GM21786 (cell line): Measurements from ENCODE around the gene NFKBIL1.
A peak's percentile ranks its signal among the peaks of the same experiment; 100 is the strongest.
"Not testable (repeated sequence)": the region's sequence is repeated elsewhere in the genome, so short reads cannot be mapped to it uniquely, and the experiment has no call there.

ENCODE experiments used
- ATAC-seq: cut with Tn5 transposase; IDR thresholded peaks from one replicate; pipeline ENCODE4 v1.9.1; 2021; ENCODE audit not compliant: unreplicated experiment

The NFKBIL1 gene

DNA sequence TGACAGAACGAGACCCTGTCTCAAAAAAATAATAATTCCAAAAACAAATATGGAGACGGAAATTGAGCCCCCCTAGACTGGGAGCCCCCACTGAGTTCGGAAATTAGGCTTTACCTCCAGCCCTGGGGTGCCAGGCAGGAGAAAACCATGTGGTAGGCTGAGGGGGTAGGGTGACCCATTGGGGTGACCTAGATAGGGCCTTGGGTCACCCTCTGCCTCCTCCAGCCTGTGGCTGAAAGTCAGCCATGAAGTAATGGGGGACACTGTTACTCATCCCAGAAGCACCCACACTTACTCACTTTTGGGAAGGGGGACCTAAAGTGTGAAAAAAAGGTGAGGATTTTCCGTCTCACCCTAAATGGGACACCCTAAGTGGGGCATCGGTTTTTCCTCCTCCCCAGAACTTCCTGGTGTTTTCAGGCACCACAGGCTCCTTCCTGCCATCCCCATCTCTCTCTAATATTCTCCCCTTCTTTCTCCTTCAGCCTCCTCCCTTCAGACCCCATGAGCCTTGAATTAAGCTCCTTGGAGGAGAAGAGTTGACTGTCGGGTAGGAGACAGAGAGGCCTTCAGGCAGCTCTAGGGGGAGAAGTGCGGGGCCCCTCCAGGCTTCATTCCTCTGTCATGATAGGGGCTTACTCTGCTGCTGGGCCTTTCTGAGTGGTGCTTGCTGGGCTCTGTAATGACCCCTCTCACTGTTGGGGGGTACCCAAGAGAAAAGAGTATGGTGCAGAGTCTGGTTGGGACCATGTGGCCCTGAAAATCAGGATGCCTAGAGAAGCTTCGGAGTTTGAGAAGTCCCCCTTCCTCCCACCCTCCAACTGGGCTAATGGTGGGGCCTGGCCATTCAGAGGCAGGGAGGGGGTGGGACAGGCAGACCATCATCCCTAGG, 32.4 kb downstream of the NFKBIL1 start:
- no peak for ATAC-seq

DNA sequence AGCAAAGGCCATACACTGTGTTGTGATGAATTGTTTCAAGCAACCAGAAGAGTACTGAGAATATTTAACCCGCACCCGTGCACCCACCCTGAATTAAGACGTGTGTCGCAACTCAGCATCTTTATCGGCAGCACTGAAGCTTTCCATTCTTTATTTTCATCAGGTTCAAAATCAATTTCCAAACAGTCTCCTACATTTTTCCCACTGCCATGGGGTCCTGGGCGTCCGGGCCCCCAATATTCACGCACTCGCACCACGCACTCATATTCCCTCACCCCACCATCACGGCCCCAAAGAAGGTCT, 33.0 kb downstream of the NFKBIL1 start:
- no peak for ATAC-seq

DNA sequence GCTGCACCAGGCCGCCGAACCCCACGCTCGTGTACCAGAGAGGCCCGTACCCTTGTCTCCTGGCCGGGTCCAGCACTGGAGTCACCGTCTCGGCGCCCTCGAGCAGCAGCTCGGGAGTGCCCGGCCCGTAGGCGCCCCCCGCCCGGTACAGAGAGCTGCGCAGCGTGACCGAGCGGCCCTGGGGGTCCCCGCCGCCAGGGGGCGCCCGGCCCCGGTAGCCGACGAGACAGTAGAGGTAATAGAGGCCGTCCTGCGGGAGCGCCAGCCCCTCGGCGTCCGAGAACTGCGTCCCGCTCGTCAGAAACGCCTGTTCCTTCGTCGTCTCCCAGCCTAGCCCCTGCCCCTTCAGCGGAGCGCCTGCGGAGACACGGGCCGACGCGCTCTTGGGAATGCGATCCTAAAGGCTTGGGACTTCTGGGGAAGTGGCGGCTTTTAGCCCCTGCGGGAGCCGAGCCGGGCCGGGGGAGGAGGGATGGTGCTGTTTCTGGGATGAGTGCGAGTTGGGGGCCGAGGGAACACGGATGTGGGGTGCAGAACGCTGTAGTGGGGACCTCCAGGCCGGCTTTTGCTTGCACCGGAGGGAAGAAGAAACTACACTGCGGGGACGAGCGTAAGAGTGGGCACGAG, 33.5 kb downstream of the NFKBIL1 start:
- ATAC-seq, result peak; percentile 38

DNA sequence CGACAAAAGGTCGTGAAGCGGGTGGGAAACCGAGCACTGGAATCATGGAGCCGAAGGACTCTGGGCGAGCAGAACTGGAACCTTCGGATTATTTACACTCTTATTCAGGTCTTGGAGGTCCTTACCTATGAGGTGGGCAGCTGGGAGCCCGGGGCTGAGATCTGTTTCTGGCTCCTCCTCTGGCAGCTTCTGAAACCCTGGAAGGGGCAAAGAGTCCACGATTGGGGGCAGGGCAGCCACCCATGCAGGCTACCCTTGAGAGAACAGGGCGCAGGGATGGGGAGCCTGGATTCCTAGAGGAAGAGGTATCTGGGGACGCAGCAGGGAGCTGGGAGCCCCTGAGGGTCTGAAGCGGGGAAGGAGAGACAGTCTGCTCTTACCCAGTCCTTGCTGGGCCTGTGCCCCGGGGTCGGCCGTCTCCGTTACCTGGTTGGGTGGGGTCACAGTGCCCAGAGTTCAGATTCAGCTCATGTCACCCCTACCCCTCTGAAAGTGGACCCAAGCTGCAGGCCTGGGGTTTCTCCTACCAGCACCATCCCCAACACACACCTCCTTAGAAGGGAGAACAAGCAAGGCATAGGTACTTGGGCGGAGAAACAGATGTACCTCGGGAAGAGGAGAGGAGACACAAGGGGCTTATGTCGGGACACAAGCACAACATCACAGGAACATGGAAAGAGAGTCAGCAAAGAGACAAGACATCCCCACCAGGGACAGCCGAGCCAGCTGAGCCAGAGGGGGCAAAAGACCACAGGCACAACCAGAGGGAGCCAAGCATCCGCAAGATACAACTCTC, 34.2 kb downstream of the NFKBIL1 start:
- no peak for ATAC-seq

DNA sequence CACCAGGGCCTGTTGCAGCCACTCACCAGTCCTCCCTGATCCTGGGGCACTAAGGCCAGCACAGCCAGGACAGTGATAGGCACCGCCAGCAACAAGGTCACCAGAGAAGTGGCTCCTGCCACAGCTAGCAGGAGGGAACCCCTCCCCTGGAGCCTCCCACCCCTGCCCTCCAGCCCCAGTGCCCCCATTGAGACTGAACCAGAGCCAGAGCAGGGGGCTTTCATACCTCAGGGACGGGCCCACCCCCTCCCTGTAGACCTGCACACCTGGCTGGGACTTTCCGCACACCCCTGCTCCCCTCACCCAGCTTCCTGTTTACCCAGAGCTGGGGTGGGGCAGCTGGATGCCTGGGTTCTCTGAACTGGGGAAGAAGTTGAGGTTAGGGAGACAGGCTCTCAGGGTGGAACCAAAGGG, 34.8 kb downstream of the NFKBIL1 start, which contains the start of gene LTB:
Gene LTB, minus strand, starts transcription at position 195 of the 414 bp plus-strand sequence. Its CDS starts 7 bp downstream, at position 188.
- no peak for ATAC-seq

DNA sequence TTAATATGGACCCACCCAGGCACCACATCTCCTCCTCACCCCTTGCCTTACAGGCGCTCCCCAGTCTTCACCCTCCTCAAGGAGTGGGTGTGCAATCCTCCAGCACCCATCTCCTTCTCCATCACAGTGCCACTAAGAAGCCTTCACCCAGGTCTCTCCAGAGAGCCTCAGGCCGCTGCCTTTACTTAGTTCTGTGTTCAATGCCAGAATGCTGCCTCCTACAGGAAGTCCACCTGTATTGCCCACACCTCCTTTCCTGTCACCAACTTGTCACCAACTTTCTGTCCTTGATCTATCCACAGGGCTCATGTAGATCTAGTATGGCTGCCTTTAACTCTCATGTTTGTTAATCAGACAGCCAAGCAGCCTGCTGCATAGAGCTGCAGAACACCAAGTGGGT, 38.1 kb downstream of the NFKBIL1 start:
- no peak for ATAC-seq

DNA sequence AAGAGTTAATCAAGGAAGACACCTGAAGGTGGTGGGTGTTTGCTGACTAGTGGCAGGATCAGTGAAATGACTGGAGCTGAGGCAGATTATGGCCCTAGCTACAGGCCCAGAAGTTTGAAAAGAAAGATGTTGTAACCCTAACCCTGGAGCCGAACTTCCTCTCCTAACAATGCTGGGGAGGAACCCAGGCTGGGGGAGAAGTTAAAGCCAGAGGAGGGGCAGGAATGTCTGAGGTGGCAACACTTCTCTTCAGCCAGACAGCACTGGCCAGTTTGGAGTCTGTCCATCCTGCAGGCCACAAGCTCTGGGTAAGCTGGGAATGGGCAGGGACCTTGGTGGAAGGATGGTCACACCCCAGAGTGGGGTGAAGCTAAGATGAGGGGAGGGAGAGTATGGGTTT, 38.6 kb downstream of the NFKBIL1 start, which contains the start of gene LST1:
Gene LST1, plus strand, starts transcription at position 270 of the 400 bp plus-strand sequence. CDS start 1,023 bp downstream, outside the sequence.
- ATAC-seq, result no peak

DNA sequence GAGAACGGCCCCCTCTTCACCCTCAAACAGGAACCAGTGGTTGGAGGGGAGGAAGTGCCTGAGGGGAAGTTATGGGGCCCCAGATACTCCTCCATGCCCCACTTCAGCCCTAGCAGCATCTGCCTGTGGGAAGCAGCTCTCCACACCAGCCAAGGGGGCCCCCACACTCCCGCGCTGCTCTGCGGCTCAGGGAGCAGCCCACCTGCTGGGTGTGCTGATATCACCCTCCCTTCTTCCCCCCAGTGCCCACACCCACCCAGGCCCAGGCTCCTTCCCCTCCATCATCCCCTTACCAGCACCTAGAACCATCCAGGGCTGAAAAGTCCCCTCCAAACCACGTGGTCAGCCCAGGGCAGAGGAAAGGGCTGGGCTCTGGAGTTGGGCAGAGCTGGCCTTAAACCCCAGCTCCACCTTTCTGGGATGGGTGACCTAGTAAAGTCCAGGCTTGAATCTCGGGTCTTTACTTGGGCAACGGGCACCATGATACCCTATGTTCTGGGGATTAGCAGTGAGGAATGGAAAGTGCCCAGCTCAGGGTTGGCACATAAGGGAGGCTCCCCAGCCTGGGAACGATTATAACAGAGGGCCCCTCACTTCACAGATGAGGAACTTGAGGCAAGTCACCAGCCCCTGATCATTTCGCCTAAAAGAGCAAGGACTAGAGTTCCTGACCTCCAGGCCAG, 39.3 kb downstream of the NFKBIL1 start:
- no peak for ATAC-seq

DNA sequence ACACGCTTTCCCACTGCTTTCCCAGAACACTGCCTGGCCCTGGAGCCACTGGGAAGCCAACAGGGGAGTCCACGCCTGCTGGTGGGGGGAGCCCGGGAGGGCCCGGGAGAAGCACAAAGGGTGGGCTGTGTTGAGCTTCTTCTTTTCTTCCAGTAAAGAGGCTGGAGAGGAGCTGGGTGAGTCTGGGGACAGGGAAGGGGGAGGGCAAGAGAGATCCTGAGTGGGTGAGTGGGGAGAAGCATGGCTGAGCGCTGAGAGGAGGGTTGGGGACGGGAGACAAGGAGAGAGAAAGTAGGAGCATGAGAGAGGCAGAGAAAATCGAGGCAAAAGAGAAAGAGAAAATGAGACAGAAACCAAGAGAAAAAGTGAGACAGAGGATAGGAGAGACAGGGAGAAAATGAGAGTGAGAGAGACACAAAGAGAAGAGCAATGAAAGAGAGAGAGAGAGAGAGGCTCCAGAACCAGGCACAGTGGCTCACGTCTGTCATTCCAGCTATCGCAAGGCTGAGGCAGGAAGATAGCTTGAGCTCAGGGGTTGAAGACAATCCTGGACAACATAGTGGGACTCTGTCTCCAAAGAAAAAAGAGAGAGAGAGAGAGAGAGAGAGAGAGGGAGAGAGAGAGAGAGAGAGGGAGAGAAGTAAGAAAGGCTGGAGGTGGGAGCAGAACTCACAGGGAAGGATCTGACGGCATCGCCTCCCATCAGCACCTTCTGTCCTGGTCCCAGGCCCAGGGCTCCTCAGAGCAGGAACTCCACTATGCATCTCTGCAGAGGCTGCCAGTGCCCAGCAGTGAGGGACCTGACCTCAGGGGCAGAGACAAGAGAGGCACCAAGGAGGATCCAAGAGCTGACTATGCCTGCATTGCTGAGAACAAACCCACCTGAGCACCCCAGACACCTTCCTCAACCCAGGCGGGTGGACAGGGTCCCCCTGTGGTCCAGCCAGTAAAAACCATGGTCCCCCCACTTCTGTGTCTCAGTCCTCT, 40.7 kb downstream of the NFKBIL1 start:
- ATAC-seq, result no peak

DNA sequence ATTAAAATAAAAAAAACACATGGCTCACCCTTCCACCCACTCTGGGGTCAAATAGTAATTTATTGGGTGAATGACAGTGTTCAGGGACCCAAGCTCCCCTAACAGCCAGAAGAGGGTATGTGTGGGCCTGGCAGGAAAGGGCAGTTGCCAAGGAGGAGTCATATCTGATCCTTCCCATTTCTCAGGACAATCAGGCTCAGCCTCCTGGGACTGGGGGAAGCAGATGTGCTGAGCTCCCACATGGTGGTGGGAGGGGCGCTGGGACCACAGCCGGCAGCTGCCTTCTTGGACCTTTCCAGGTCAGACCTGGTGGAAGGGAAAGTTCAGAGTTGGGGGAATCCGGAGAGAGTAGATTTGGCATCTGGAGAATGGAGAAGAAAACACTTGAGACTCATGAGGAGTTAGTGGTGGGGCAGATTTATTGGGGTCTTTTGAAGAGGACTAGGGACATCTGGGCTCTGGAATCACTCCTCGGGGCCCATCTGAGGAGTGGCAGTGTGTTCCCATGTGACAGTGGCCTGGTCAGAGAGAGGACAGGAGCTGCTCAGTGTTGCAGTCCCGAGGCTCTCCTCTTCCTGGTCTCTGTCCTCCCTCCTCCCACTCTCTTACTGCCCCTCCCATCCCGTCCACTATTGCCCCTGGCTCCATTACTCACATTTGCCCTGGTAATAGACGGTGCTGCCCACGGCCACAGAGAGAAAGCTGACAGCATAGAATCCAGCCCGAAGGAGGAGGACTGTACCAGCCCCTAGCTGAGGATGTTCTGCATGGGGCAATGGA, 41.7 kb downstream of the NFKBIL1 start:
- ATAC-seq, result no peak

DNA sequence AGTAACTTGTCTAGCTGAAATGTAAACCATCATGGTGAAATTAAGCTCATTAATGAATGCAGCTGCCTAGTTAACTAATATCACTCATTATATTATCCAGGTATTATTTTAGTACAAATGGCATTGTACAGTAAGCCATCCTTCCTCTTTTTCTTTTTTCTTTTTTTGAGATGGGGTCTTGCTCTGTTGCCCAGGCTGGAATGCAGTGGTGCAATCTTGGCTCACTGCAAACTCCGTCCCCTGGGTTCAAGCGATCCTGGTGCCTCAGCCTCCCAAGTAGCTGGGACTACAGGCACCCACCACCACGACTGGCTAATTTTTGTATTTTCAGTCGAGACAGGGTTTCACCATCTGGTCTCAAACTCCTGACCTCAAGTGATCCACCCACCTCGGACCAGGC, 43.3 kb downstream of the NFKBIL1 start:
- not testable (repeated sequence) for ATAC-seq

DNA sequence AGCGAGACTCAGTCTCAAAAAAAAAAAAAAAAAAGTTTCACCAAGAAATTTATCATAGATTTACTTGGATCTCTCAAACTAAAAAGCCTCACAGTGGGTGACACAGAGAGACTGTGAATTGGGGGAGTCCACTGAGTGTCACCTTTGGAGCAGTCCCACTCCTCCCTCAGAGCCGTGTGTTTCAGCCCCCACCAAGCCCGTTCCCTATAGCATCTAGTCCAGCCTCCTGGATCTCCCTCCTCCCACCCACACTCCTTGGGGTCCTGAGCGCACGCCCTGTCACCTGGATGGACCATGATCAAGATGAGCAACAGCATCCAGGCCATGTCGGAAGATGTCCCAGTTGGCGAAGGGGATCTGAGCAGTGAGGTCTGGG, 45.0 kb downstream of the NFKBIL1 start:
- no peak for ATAC-seq

DNA sequence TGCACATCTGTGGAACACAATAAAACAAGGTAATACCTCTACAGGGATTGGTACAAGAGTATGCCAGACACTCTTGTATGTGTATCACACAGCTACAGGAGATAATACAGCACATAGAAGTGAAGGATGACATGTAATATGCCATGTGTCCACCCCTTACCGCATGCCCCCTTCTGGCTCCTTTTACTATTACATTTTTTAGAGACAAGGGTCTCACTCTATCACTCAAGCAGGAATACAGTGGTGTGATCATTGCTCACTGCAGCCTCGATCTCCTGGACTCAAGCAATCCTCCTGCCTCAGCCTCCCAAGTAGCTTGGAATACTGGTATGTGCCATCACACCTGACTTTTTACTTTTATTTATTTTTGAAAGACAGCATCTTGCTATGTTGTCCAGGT, 49.6 kb downstream of the NFKBIL1 start:
- no peak for ATAC-seq

DNA sequence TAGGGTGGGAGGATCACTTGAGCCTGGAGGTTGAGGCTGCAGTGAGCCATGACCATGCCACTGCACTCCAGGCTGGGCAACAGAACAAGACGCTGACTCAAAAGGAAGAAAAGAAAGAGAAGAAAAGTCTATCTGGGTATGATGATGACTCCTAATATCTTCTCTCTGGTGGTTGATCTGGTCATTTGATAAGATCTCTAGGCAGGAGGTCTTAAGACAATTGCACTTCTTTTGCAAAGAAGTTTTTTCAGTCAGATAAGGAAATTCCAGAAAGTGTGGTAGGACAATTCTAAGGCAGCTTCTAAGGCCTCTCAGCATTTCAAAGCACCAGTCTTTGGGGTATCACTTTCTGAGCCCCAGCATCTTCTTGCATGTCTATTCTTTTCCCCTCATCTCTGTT, 59.9 kb downstream of the NFKBIL1 start:
- ATAC-seq, result no peak
